Left ventricle myocardium inferior (tissue), 1 donor: ENCODE measurements around the gene TOPAZ1. TPM values are rescaled to one million over a fixed set of nuclear protein-coding genes. Genes with fewer than 3 reads are reported as not detected.

ENCODE experiments used
- DNase-seq: peaks from one replicate; pipeline ENCODE4 v3.0.0-alpha.2; 2020
- H3K27ac ChIP-seq: fragments of 200-600 bp; replicated peaks from 2 replicates; pipeline ENCODE4 v1.8.0; 2021
- H3K27me3 ChIP-seq: fragments of 200-600 bp; 2 replicates; pipeline ENCODE4 v1.8.0; 2021; ENCODE audit warnings: low read depth
- H3K36me3 ChIP-seq: fragments of 200-600 bp; 2 replicates; pipeline ENCODE4 v1.8.0; 2021
- H3K4me1 ChIP-seq: fragments of 200-600 bp; 2 replicates; pipeline ENCODE4 v1.8.0; 2021
- H3K4me3 ChIP-seq: fragments of 200-600 bp; 2 replicates; pipeline ENCODE4 v1.8.0; 2021; ENCODE audit warnings: mild to moderate bottlenecking, moderate library complexity
- H3K9me3 ChIP-seq: fragments of 200-600 bp; replicated peaks from 2 replicates; pipeline ENCODE4 v1.8.0; 2021
- CTCF ChIP-seq: fragments of 200-600 bp; IDR thresholded peaks from 2 replicates; pipeline ENCODE4 v1.8.0; 2021; ENCODE audit warnings: antibody characterized with exemption, mild to moderate bottlenecking, borderline replicate concordance
- intact Hi-C: fragments of 100-400 bp; cut with micrococcal nuclease; formaldehyde crosslinking; loops from one replicate; pipeline ENCODE4 v1.11.0; 2022
- total RNA-seq: library from RNA; stranded (reverse); fragmentation: NEBNext Ultra II Directional; extraction: Animal tissue kit (Norgen Biotek cat#: 25700); gene quantifications from one replicate; pipeline ENCODE4 v1.2.1, GENCODE V29; 2021
- donor health status: DM: no; HTN: yes; CAD: no; lungs with severe emphysema.

The TOPAZ1 gene
- total RNA-seq, 1 donor from 2014 or later, result not detected

DNA sequence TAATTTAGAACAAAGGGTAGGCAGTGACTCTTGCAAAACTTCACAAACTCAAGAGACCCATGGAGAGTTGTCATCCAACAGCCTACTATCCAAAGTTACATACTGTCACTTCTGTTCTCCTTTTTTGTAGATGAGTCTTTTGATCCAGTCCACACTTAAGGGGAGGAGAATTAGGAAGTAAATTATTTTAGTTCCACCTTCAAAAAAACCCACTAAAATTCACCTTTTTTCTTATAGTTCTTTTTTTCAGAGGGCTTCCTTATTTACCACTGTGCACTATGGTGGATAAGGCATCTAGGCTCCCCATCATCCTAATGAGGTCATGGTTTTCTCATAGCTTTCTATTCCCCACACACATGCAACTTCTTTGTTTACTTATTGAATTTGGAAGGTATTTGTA is 88.3 kb downstream of the TOPAZ1 start:
- Histone ChIP-seq H3K4me3 (no peak overlapping the region), H3K36me3 (no peaks in the 10 kb centered on the region), H3K4me1 (no peaks in the 10 kb centered on the region), H3K27ac (no peak overlapping the region), H3K9me3 (no peaks in the 10 kb centered on the region), H3K27me3 (no peaks in the 10 kb centered on the region)
- no peak for TF ChIP-seq CTCF
- no peak for DNase-seq
- intact Hi-C loops, result no loop called here

DNA sequence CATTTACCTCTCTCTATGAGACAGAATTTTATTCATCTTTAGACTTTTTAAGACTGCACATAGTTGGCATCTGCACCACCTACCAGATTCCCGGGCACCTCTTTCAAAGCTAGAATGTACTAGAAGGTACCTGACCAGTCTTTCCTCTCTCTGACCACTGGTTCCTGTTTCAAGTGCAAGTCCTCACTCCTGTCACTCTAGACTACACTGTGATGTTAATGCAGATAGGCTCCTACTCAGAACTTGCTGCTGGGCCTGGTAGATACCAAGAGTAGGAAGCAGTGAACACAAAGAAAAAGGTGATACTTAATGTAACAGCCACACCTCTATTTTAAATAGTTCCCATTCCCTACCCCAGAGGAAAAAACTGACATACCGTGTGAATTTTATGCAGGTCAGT is 88.8 kb downstream of the TOPAZ1 start:
- H3K27me3 ChIP-seq, result no peaks in the 10 kb centered on the region
- intact Hi-C loops, result no loop called here

GRCh38 chr3:44334326-44334725 is 92.6 kb downstream of the TOPAZ1 start:
- TF ChIP-seq CTCF, result no peak
- H3K4me1 ChIP-seq, result peaks cover 19% of the 10 kb centered on the region
- H3K27me3 ChIP-seq, result no peaks in the 10 kb centered on the region
- DNase-seq, result no peak
- intact Hi-C loops, result no loop called here
- no peak overlapping the region for H3K4me3 ChIP-seq
- H3K9me3 ChIP-seq, result no peaks in the 10 kb centered on the region
- H3K27ac ChIP-seq, result no peak overlapping the region
- H3K36me3 ChIP-seq, result no peaks in the 10 kb centered on the region

More for the DNA sequence above, 88.8 kb downstream of the TOPAZ1 start:
- no peak for DNase-seq
- Histone ChIP-seq H3K36me3 (no peaks in the 10 kb centered on the region), H3K4me1 (no peaks in the 10 kb centered on the region), H3K4me3 (no peak overlapping the region), H3K27ac (no peak overlapping the region), H3K9me3 (no peaks in the 10 kb centered on the region)
- TF ChIP-seq CTCF, result no peak

- Histone ChIP-seq H3K4me3 (peak overlapping the region; percentile 85), H3K27me3 (no peaks in the 10 kb centered on the region), H3K9me3 (no peaks in the 10 kb centered on the region), H3K4me1 (peaks cover 49% of the 10 kb centered on the region), H3K36me3 (no peaks in the 10 kb centered on the region), H3K27ac (peak overlapping the region; percentile 98)
- no peak for TF ChIP-seq CTCF
- no peak for DNase-seq
- intact Hi-C loops, result no loop called here
Observed at GRCh38 chr3:44337248-44337785, 95.6 kb downstream of the TOPAZ1 start.

DNA sequence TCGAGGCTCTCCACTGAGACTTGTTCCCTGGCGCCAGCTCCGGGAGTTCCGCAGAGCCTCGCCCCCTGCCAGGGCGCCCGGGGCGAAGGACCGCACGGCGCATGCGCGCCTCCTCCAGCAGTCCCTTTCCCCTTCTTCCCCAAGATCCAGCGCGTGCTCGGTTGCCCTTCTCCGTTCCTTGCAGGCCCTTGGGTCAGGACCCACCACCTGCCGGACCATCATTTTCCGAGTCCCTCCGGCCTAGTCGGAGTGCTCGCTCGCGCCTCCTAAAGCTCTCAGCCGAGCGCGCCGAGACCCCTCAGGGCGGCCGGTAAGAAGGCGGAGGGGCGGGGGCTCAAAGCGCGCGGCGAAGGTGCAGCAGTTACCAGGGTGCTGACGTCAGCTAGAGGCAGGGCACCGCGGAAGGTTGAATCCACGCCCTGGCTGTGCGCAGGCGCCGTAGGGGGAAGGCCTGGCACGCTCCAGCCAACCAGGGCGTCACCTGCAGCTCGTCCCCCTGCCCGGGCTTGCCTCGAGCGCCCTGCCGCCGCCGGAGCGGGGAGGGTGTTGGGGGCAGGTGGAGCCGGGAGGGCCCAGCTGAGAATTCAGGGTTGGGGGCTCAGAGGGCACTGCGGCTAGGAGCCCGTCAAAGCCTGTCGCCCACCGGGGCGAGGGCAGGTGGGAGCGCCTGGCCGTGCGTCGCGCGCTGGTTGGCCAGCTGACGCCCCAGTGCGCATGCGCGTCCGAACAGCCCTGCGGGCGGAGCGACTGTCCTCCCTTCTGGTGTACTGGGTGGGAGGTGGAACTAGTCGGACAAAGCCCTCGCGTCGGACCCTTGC is 96.5 kb downstream of the TOPAZ1 start, which contains the start of gene TCAIM:
Gene TCAIM (plus strand): TSS at position 757 of the 818 bp plus-strand sequence. CDS start 16,017 bp downstream, outside the sequence.
- intact Hi-C loops, result no loop called here
- no peak for TF ChIP-seq CTCF
- no peaks in the 10 kb centered on the region for H3K36me3 ChIP-seq
- H3K27ac ChIP-seq, result peak within 1 kb of the TSS; percentile 98
- H3K9me3 ChIP-seq, result no peaks in the 10 kb centered on the region
- DNase-seq, result peak; percentile 97
- peaks cover 53% of the 10 kb centered on the region for H3K4me1 ChIP-seq
- no peaks in the 10 kb centered on the region for H3K27me3 ChIP-seq
- H3K4me3 ChIP-seq, result peak within 1 kb of the TSS; percentile 85
